Vagina (tissue), 2 donors: ENCODE results near the gene SAFB.

Source experiments
- CTCF ChIP-seq, 3 experiments: fragments of 450-650 bp in 2 of 3; fragments of 200-600 bp in 1 of 3; sonication (generic) in 1 of 3; IDR thresholded peaks; one replicate each; pipeline ENCODE4 v1.5.1; 2017 to 2019; ENCODE audit warnings: antibody characterized with exemption in 3 of 3, mild to moderate bottlenecking in 2 of 3, moderate library complexity in 2 of 3
- POLR2A ChIP-seq, 2 donors: fragments of 450-650 bp; IDR thresholded peaks; one replicate each; pipeline ENCODE4 v1.6.1; 2017; ENCODE audit warnings: antibody characterized with exemption in 2 of 2, mild to moderate bottlenecking in 2 of 2, moderate library complexity in 2 of 2
- POLR2AphosphoS5 ChIP-seq, 2 donors: sonication (generic); formaldehyde crosslinking; IDR thresholded peaks; one replicate each; pipeline ENCODE4 v1.9.0; 2017; ENCODE audit warnings: antibody characterized with exemption in 2 of 2, mild to moderate bottlenecking in 2 of 2, low read depth in 1 of 2; ENCODE audit not compliant: insufficient read depth in 1 of 2

- TF ChIP-seq POLR2AphosphoS5 (IDR thresholded peaks at IDR 0.05; ENCODE audit: insufficient read depth in 1 of 2, low read depth in 1 of 2) (no peak), CTCF (IDR thresholded peaks at IDR 0.05) (no peak), POLR2A (IDR thresholded peaks at IDR 0.05) (no peak)
Observed at GRCh38 chr19:5603626-5604025, 19.3 kb upstream of the SAFB start.
